Jurkat, Clone E6-1 (cell line): ENCODE measurements around the gene STK25.
"Not testable (repeated sequence)": the region's sequence is repeated elsewhere in the genome, so short reads cannot be mapped to it uniquely, and the experiment has no call there.

Experiments
- DNase-seq: peaks from one replicate; pipeline ENCODE4 v3.0.0-alpha.2; 2011; ENCODE audit warnings: low read depth, low spot score
- H3K4me3 ChIP-seq: 2 replicates; pipeline ENCODE4 v1.5.1; 2011; ENCODE audit warnings: mild to moderate bottlenecking, low read length, control low read depth, moderate library complexity

STK25 gene

GRCh38 chr2:241540771-241541561 lies 32.6 kb upstream of the STK25 start:
- no peak for DNase-seq
- H3K4me3 ChIP-seq: no peak overlapping the region

GRCh38 chr2:241540401-241540770 lies 32.0 kb upstream of the STK25 start:
- no peak for DNase-seq
- H3K4me3 ChIP-seq: no peak overlapping the region

- H3K4me3 ChIP-seq: no peak overlapping the region
- DNase-seq: no peak
Measured at GRCh38 chr2:241539616-241540374, 31.4 kb upstream of the STK25 start.

- no peak for DNase-seq
Measured at GRCh38 chr2:241538838-241539615, 30.6 kb upstream of the STK25 start.

GRCh38 chr2:241535871-241536655 lies 27.7 kb upstream of the STK25 start:
- no peak overlapping the region for H3K4me3 ChIP-seq
- no peak for DNase-seq

More at GRCh38 chr2:241538838-241539615, 30.6 kb upstream of the STK25 start:
- no peak overlapping the region for H3K4me3 ChIP-seq

GRCh38 chr2:241534701-241535375 lies 26.5 kb upstream of the STK25 start:
- DNase-seq: no peak
- H3K4me3 ChIP-seq: no peak overlapping the region

- H3K4me3 ChIP-seq: no peak overlapping the region
- no peak for DNase-seq
Measured at GRCh38 chr2:241534293-241534692, 25.9 kb upstream of the STK25 start.

GRCh38 chr2:241532733-241533601 lies 24.6 kb upstream of the STK25 start:
- no peak overlapping the region for H3K4me3 ChIP-seq
- no peak for DNase-seq

GRCh38 chr2:241532168-241532567 lies 23.8 kb upstream of the STK25 start:
- DNase-seq: no peak
- H3K4me3 ChIP-seq: no peak overlapping the region

GRCh38 chr2:241531161-241531722 lies 22.9 kb upstream of the STK25 start:
- DNase-seq: no peak
- H3K4me3 ChIP-seq: no peak overlapping the region

GRCh38 chr2:241530571-241530970 lies 22.2 kb upstream of the STK25 start:
- H3K4me3 ChIP-seq: no peak overlapping the region
- DNase-seq: no peak

- not testable (repeated sequence) for H3K4me3 ChIP-seq, DNase-seq
Measured at GRCh38 chr2:241525818-241526780, 17.7 kb upstream of the STK25 start.

- no peak for DNase-seq
- H3K4me3 ChIP-seq: no peak overlapping the region
Measured at GRCh38 chr2:241522477-241522876, 14.1 kb upstream of the STK25 start.

GRCh38 chr2:241519669-241520068 lies 11.3 kb upstream of the STK25 start:
- DNase-seq: no peak
- H3K4me3 ChIP-seq: no peak overlapping the region

- H3K4me3 ChIP-seq: no peak overlapping the region
- no peak for DNase-seq
Measured at GRCh38 chr2:241517297-241517696, 8.9 kb upstream of the STK25 start.

GRCh38 chr2:241516520-241516965 lies 8.2 kb upstream of the STK25 start:
- H3K4me3 ChIP-seq: no peak overlapping the region
- DNase-seq: no peak
